ENCODE data around the gene LRRTM2.

Gene LRRTM2

GRCh38 chr5:138905541-138905940 lies 30.4 kb upstream of the LRRTM2 start:
- peaks cover 0 to 14% (median 5%) of the 10 kb centered on the region in 4 donors for H3K4me1 ChIP-seq
- peaks cover 16 to 68% (median 55%) of the 10 kb centered on the region in 3 donors for H3K36me3 ChIP-seq
- DNase-seq, result no peak
- TF ChIP-seq, protein P1, sequence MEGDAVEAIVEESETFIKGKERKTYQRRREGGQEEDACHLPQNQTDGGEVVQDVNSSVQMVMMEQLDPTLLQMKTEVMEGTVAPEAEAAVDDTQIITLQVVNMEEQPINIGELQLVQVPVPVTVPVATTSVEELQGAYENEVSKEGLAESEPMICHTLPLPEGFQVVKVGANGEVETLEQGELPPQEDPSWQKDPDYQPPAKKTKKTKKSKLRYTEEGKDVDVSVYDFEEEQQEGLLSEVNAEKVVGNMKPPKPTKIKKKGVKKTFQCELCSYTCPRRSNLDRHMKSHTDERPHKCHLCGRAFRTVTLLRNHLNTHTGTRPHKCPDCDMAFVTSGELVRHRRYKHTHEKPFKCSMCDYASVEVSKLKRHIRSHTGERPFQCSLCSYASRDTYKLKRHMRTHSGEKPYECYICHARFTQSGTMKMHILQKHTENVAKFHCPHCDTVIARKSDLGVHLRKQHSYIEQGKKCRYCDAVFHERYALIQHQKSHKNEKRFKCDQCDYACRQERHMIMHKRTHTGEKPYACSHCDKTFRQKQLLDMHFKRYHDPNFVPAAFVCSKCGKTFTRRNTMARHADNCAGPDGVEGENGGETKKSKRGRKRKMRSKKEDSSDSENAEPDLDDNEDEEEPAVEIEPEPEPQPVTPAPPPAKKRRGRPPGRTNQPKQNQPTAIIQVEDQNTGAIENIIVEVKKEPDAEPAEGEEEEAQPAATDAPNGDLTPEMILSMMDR (IDR thresholded peaks at IDR 0.05), result no peak
- no peak overlapping the region for H3K4me3 ChIP-seq
- H3K27me3 ChIP-seq, result no peaks in the 10 kb centered on the region
- H3K27ac ChIP-seq, result no peak overlapping the region
- no peaks in the 10 kb centered on the region for H3K9me3 ChIP-seq
- intact Hi-C loops (cut with DNase I; ENCODE audit: low total_unique reads), result no loop called here

DNA sequence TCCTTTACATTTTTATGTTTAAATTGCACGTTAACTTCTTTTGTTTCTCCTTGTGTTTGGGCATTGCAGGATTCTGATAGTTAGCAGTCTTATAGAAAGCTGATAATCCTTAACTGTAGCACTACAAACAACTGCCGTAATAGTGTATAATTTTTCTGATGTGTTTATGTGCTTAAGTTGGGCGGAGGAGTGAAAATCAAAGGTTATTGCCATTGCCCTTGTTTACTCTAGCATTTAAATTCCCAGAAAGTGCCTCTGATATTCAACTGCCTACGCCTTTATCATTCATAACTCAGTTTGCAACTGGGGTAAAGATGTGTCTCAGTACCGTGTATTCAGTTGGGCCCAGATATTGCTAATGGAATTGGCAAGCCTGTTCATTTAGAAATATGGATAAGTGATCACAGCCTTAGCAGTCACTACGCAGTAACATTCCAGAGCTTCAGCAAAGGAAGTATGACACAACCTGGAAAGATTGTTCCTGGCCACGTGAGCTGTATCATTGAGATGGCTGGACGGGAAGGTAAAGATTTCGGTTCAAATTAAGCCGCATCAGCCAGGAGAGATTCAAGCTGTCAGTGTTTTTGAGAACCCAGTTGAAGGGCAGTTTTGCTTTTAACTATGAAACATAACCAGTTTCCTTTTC lies 28.1 kb upstream of the LRRTM2 start:
- Histone ChIP-seq H3K36me3 (peaks cover 16 to 71% (median 49%) of the 10 kb centered on the region in 3 donors), H3K4me1 (peaks cover 0 to 4% (median 1%) of the 10 kb centered on the region in 4 donors), H3K4me3 (no peak overlapping the region), H3K27me3 (no peaks in the 10 kb centered on the region), H3K9me3 (no peaks in the 10 kb centered on the region), H3K27ac (no peak overlapping the region)
- no peak for DNase-seq
- intact Hi-C loops (cut with DNase I; ENCODE audit: low total_unique reads), result no loop called here
- TF ChIP-seq, protein P1 (IDR thresholded peaks at IDR 0.05), result no peak

GRCh38 chr5:138901716-138902115 lies 26.6 kb upstream of the LRRTM2 start:
- peaks cover 0 to 9% (median 0%) of the 10 kb centered on the region in 4 donors for H3K4me1 ChIP-seq
- TF ChIP-seq, protein P1 (IDR thresholded peaks at IDR 0.05), result no peak
- no peaks in the 10 kb centered on the region for H3K27me3 ChIP-seq
- no peaks in the 10 kb centered on the region for H3K9me3 ChIP-seq
- no peak for DNase-seq
- peaks cover 16 to 55% (median 35%) of the 10 kb centered on the region in 3 donors for H3K36me3 ChIP-seq
- H3K27ac ChIP-seq, result no peak overlapping the region
- no peak overlapping the region for H3K4me3 ChIP-seq
- intact Hi-C loops (cut with DNase I; ENCODE audit: low total_unique reads), result no loop called here

DNA sequence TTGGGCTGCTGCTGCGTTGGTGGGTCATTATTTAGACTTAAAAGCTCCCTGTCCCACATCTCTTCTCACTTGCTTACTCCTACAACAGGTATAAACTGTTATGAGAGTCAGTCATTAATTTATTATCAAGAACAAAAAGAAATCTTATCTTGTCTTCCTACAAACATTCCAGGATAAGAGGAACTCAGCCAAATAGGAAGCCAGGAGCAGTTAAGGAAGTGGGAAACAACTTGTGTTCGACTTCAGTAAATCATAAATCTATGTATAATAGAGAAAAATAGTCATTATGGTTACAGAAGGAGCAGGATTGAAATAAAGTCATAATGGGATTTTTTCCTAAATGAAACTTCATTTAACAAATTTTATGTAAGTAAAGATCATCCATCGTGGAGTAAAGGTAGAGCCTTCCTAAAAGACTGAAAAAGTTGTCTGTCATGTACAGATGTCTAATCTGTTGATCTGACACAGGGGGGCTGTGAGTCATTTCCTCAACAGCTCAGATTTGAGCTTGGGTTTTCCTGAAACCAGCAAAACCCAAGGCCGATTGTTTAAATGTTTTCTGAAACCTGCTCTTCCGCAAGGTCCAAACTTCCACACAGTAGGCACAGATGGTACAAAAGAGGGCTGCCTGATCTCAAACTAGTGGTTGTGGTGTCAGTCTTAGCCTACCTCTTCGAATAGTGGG lies 25.3 kb upstream of the LRRTM2 start:
- TF ChIP-seq, protein P1 (IDR thresholded peaks at IDR 0.05), result no peak
- no peak for DNase-seq
- Histone ChIP-seq H3K9me3 (no peaks in the 10 kb centered on the region), H3K27ac (no peak overlapping the region), H3K4me3 (no peak overlapping the region), H3K4me1 (peaks cover 0 to 9% (median 0%) of the 10 kb centered on the region in 4 donors), H3K27me3 (no peaks in the 10 kb centered on the region), H3K36me3 (peaks cover 12 to 42% (median 22%) of the 10 kb centered on the region in 3 donors)
- intact Hi-C loops (cut with DNase I; ENCODE audit: low total_unique reads), result no loop called here

- peaks cover 0 to 9% (median 0%) of the 10 kb centered on the region in 4 donors for H3K4me1 ChIP-seq
- no peaks in the 10 kb centered on the region for H3K9me3 ChIP-seq
- TF ChIP-seq, protein P1 (IDR thresholded peaks at IDR 0.05), result no peak
- DNase-seq, result no peak
- H3K4me3 ChIP-seq, result no peak overlapping the region
- intact Hi-C loops (cut with DNase I; ENCODE audit: low total_unique reads), result no loop called here
- peaks cover 0 to 31% (median 8%) of the 10 kb centered on the region in 3 donors for H3K36me3 ChIP-seq
- H3K27me3 ChIP-seq, result no peaks in the 10 kb centered on the region
- no peak overlapping the region for H3K27ac ChIP-seq
These were observed 23.6 kb upstream of the LRRTM2 start for GRCh38 chr5:138898742-138899141.
